Endothelial cell of umbilical vein (primary cell): ENCODE data around the gene SLC5A3.

Experiments used
- EZH2 ChIP-seq: IDR thresholded peaks from 2 replicates; pipeline ENCODE4 v1.6.1; 2012; ENCODE audit warnings: borderline replicate concordance, low read depth, mild to moderate bottlenecking, moderate library complexity, low read length, inconsistent platforms; ENCODE audit not compliant: severe bottlenecking
- JUN ChIP-seq: IDR thresholded peaks from 2 replicates; pipeline ENCODE4 v1.6.1; 2011; ENCODE audit warnings: borderline replicate concordance, low read depth; ENCODE audit not compliant: insufficient read length, insufficient read depth
- TF ChIP-seq, protein P1 (sequence below), 2 donors: IDR thresholded peaks; 1 replicate in 1 of 2; 2 replicates in 1 of 2; pipeline ENCODE4 v1.5.1; 2011; ENCODE audit warnings: low read length in 2 of 2, mild to moderate bottlenecking in 2 of 2, moderate library complexity in 2 of 2, control low read depth in 1 of 2, inconsistent platforms in 1 of 2, low read depth in 1 of 2; ENCODE audit not compliant: insufficient read depth in 1 of 2; ENCODE audit errors: extremely low read depth in 1 of 2

DNA sequence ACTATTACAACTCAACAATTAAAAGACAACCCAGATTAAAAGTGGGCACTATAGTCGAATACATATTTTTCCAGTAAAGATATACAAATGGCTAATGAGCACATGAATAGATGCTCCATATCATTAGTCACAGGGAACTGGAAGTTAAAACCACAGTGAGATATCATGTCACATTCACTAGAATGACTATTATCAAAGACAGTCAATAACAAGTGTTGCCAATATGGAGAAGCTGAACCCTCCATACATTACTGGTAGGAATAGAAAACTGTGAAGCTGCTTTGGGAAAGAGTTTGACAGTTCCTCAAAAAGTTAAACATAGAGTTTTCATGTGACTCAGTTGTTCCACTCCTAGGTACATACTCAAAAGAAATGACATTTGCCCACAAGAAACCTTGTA is 30.6 kb upstream of the SLC5A3 start:
- TF ChIP-seq, protein P1, sequence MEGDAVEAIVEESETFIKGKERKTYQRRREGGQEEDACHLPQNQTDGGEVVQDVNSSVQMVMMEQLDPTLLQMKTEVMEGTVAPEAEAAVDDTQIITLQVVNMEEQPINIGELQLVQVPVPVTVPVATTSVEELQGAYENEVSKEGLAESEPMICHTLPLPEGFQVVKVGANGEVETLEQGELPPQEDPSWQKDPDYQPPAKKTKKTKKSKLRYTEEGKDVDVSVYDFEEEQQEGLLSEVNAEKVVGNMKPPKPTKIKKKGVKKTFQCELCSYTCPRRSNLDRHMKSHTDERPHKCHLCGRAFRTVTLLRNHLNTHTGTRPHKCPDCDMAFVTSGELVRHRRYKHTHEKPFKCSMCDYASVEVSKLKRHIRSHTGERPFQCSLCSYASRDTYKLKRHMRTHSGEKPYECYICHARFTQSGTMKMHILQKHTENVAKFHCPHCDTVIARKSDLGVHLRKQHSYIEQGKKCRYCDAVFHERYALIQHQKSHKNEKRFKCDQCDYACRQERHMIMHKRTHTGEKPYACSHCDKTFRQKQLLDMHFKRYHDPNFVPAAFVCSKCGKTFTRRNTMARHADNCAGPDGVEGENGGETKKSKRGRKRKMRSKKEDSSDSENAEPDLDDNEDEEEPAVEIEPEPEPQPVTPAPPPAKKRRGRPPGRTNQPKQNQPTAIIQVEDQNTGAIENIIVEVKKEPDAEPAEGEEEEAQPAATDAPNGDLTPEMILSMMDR (IDR thresholded peaks at IDR 0.05; ENCODE audit: extremely low read depth in 1 of 2, insufficient read depth in 1 of 2, low read depth in 1 of 2, low read length in 2 of 2) = no peak
- no peak for TF ChIP-seq EZH2
- no peak for TF ChIP-seq JUN
